ENCODE measurements around the gene TMEM151A. TPM values are rescaled to one million over a fixed set of nuclear protein-coding genes. Genes with fewer than 3 reads are reported as not detected.

The TMEM151A gene
- total RNA-seq, 2 donors from 2014 or later = 0.37 to 0.47 TPM

GRCh38 chr11:66329165-66329673, 37.5 kb downstream of the TMEM151A start:
- Histone ChIP-seq H3K9ac (ENCODE audit: low read depth in 2 of 2, low read length in 2 of 2) (no peak overlapping the region), H3K9me3 (no peaks in the 10 kb centered on the region), H3K4me1 (peaks cover 14% of the 10 kb centered on the region), H3K27ac (no peak overlapping the region), H3K27me3 (no peaks in the 10 kb centered on the region), H3K36me3 (no peaks in the 10 kb centered on the region), H3K4me3 (no peak overlapping the region)
- intact Hi-C loops (cut with DNase I) = loop anchor here (5.0 kb wide), 1 partner anchor 58 kb away; no protein-coding TSS in a partner anchor
- DNase-seq = no peak
- no peak for TF ChIP-seq CTCF (IDR thresholded peaks at IDR 0.05)

DNA sequence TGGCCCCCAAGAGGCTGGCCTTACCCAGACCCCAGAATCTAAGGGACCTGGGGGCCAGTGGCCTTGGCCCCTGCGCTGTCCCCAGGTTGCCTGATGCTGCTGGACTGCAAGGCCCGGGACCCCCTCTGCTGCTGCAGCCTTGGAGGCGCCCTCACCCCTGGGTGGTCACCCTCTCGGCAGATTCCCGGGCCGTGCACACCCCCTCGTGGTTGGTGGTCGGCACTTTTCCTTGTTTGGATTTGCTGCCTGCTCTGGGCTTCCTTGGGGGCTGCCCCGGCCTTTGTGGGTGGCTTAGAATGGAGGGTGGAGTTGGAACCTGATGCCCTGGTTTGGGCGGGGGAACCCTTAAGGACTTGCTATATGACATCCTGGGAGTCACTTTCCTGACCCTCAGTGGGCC, 39.2 kb downstream of the TMEM151A start:
- intact Hi-C loops (cut with DNase I) = no loop called here

DNA sequence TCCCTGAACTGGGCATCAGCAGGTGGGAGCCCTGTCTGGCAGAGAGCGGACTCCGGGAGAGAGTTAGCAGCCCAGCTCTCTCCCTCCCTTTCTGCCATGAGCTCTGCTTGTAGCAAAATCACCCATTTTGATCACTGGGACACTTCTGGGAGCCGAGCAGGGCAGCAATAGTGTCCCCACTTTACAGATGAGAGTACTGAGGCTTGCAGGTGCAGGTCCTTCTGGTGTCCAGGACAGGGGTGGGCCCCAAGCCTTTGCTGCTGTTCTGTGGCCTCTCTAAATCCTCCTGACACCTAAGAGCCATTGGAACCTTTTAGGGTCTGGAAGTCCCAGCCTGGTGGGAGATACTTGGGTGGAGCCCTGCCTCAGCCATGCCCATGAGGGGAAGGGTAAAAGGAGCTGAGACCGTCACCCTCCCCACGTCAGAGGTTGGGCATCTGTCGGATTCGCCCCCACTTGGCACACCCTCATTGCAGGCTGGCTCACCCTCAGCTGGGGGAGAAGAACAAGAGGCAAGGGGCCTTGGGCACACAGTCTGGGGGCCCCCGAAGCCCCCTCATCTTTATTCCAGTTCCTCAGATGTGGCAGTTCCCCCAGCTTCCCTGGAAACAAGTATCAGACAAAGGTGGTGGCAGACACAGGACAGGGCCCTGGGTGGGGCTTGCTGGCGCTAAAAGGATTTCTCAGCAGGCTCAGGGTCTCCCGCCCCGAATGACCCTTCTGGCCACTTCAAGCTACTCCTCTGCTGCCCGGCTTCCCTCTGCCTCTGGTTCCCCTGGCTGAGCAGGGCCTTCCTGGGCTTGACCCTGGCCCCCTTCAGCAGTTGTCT, 40.1 kb downstream of the TMEM151A start:
- DNase-seq = no peak

More for the DNA sequence above, 39.2 kb downstream of the TMEM151A start:
- no peaks in the 10 kb centered on the region for H3K9me3 ChIP-seq
- TF ChIP-seq CTCF (IDR thresholded peaks at IDR 0.05) = no peak
- H3K36me3 ChIP-seq = no peaks in the 10 kb centered on the region
- no peak overlapping the region for H3K9ac ChIP-seq (ENCODE audit: low read depth in 2 of 2, low read length in 2 of 2)
- no peak for DNase-seq
- H3K27ac ChIP-seq = no peak overlapping the region
- H3K4me1 ChIP-seq = peaks cover 21% of the 10 kb centered on the region
- no peak overlapping the region for H3K4me3 ChIP-seq
- H3K27me3 ChIP-seq = no peaks in the 10 kb centered on the region

DNA sequence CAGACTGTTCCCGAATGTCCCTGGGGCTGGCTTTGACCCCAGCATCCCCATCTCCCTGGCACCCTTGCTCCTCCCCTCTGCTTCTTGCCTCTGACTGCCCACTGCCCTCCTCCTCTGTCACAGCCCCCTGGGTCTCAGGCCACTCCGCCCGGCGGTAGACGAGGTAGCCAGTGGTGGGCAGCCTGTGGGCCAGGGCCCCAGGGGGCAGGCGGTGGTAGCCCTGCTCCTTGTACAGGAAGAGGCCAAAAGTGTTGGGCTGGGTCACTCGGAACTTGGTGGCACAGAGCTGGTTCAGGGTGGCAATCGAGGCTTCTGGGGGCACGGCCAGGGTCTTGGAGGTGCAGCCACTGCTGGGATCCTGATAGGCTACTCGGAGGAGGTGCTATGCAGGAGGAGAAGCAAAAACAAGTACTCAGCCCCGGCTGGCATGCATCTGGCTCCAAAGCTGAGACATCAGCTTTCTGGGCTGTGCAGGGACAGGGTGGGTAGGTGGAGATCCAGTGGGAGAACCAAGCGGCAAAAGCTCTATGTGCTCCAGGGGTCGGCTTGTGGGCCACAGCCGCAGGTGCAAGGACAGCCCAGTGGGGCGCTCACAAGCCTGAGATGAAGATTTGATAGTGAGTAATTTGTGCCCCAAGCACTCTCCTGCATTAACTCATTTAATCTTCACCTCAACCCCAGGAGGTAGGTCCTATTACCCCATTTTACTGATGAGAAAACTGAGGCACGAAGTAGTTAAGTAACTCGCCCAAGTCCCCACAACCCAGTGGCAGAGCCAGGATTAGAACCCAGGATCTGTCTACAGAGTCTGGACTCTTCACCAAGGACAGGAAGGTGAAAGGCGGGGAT, 40.9 kb downstream of the TMEM151A start:
- peaks cover 24% of the 10 kb centered on the region for H3K4me1 ChIP-seq
- H3K9me3 ChIP-seq = no peaks in the 10 kb centered on the region
- H3K27ac ChIP-seq = no peak overlapping the region
- intact Hi-C loops (cut with DNase I) = no loop called here
- H3K36me3 ChIP-seq = no peaks in the 10 kb centered on the region
- no peak overlapping the region for H3K4me3 ChIP-seq
- no peak for TF ChIP-seq CTCF (IDR thresholded peaks at IDR 0.05)
- H3K27me3 ChIP-seq = no peaks in the 10 kb centered on the region
- DNase-seq = no peak
- no peak overlapping the region for H3K9ac ChIP-seq (ENCODE audit: low read depth in 2 of 2, low read length in 2 of 2)

More for the DNA sequence above, 40.1 kb downstream of the TMEM151A start:
- no peaks in the 10 kb centered on the region for H3K9me3 ChIP-seq
- intact Hi-C loops (cut with DNase I) = no loop called here
- H3K27me3 ChIP-seq = no peaks in the 10 kb centered on the region
- no peak overlapping the region for H3K27ac ChIP-seq
- no peak for TF ChIP-seq CTCF (IDR thresholded peaks at IDR 0.05)
- no peak overlapping the region for H3K4me3 ChIP-seq
- peaks cover 23% of the 10 kb centered on the region for H3K4me1 ChIP-seq
- H3K9ac ChIP-seq (ENCODE audit: low read depth in 2 of 2, low read length in 2 of 2) = no peak overlapping the region
- H3K36me3 ChIP-seq = no peaks in the 10 kb centered on the region

DNA sequence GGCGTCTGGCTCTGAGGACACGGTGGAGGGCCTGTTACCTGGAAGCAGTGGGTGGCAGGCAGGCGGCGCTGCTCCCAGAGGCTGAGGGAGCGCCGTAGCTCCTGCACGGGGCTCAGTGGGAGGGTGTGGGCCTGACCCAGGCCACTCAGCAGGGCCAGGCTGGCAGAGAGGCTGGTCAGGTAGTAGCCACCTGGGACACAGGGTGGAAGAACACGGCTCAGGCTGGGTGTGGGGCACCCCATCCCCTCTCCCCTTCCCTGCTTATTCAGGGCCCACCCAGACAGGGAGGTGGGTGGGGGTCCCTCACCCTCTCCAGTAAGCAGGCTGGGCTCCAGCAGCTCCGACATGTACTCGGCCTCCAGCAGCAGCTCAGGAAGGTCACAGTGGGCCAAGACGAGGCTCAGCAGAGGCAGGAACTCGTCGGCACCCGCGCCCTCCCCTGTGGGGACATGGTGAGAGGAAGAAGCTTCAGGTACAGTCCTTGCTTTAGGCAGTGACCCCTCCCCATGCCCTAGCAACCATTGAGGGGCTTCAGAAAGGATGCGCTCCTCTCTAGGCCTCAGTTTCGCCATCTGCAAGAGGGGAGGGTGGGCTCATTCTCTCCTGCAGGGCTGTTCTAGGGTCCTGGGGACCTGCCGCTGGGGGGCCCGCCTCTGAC, 41.7 kb downstream of the TMEM151A start:
- Histone ChIP-seq H3K4me3 (no peak overlapping the region), H3K27ac (no peak overlapping the region), H3K36me3 (no peaks in the 10 kb centered on the region), H3K9ac (ENCODE audit: low read depth in 2 of 2, low read length in 2 of 2) (no peak overlapping the region), H3K27me3 (no peaks in the 10 kb centered on the region), H3K4me1 (peaks cover 19% of the 10 kb centered on the region), H3K9me3 (no peaks in the 10 kb centered on the region)
- DNase-seq = no peak
- no peak for TF ChIP-seq CTCF (IDR thresholded peaks at IDR 0.05)
- intact Hi-C loops (cut with DNase I) = no loop called here

Measured in colonic mucosa (tissue), 4 donors.